ENCODE results near the gene RPS18. TPM values are rescaled to one million over a fixed set of nuclear protein-coding genes. Genes with fewer than 3 reads are reported as not detected.

RPS18 gene
- total RNA-seq, 4 donors from 2014 or later: 4,043 to 6,696 (median 6,204) TPM

GRCh38 chr6:33317669-33318425 lies 46.0 kb downstream of the RPS18 start, which contains the start of gene ZBTB22:
Gene ZBTB22 (minus strand): TSS chr6:33317744. CDS start chr6:33316916, 828 bp downstream.
- WGBS, 2 donors: 1% methylated on average over 40 to 41 of the region's 44 CpGs
- intact Hi-C loops (cut with DNase I; ENCODE audit: low total_unique reads): no loop called here
- DNase-seq (ENCODE audit: low spot score in 2 of 2): peak; percentile 99 to 100
- no peak for TF ChIP-seq POLR2A (IDR thresholded peaks at IDR 0.05)
- no peak for TF ChIP-seq CTCF (IDR thresholded peaks at IDR 0.05)
- no peak within 1 kb of the TSS for H3K4me3 ChIP-seq (ENCODE audit: low read depth, poor library complexity, severe bottlenecking)

GRCh38 chr6:33318426-33319073 lies 46.7 kb downstream of the RPS18 start:
- no peak overlapping the region for H3K4me3 ChIP-seq (ENCODE audit: low read depth, poor library complexity, severe bottlenecking)
- 64 to 70% methylated on average over 8 of the region's 8 CpGs for WGBS, 2 donors
- intact Hi-C loops (cut with DNase I; ENCODE audit: low total_unique reads): no loop called here
- no peak for TF ChIP-seq POLR2A (IDR thresholded peaks at IDR 0.05)
- no peak for TF ChIP-seq CTCF (IDR thresholded peaks at IDR 0.05)
- DNase-seq (ENCODE audit: low spot score in 2 of 2): no peak

GRCh38 chr6:33319939-33320314 lies 48.1 kb downstream of the RPS18 start:
- WGBS, 2 donors: 92 to 94% methylated on average over 3 of the region's 3 CpGs
- intact Hi-C loops (cut with DNase I; ENCODE audit: low total_unique reads): no loop called here
- DNase-seq (ENCODE audit: low spot score in 2 of 2): no peak
- no peak overlapping the region for H3K4me3 ChIP-seq (ENCODE audit: low read depth, poor library complexity, severe bottlenecking)
- TF ChIP-seq CTCF (IDR thresholded peaks at IDR 0.05) (no peak), POLR2A (IDR thresholded peaks at IDR 0.05) (no peak)

- no peak for DNase-seq (ENCODE audit: low spot score in 2 of 2)
- intact Hi-C loops (cut with DNase I; ENCODE audit: low total_unique reads): no loop called here
- no peak for TF ChIP-seq CTCF (IDR thresholded peaks at IDR 0.05)
- no peak for TF ChIP-seq POLR2A (IDR thresholded peaks at IDR 0.05)
- no peak overlapping the region for H3K4me3 ChIP-seq (ENCODE audit: low read depth, poor library complexity, severe bottlenecking)
- WGBS, 2 donors: 58 to 67% methylated on average over 25 to 32 of the region's 32 CpGs
Measured at GRCh38 chr6:33320315-33321181, 48.7 kb downstream of the RPS18 start.

DNA sequence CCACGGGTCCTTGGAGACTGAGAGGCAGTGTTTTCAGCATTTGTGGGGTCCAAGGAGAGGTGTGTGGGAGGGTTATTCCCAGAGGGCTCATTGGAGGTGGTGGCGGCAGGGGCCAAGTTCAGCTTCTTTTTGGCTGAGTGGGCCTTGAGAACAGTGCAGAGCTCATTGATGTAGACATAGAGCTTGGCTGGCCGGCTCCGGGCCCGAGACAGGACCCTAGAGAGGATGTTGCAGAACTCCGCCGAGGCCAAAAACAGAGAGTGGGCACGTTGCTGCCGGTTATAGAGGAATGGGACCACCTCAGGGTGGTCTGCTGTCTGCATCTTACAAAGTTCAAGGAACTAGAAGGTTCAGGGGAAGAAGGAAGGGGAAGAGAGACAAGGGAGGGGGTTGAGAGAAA lies 49.4 kb downstream of the RPS18 start:
- no peak for TF ChIP-seq POLR2A (IDR thresholded peaks at IDR 0.05)
- TF ChIP-seq CTCF (IDR thresholded peaks at IDR 0.05): no peak
- DNase-seq (ENCODE audit: low spot score in 2 of 2): no peak
- WGBS, 2 donors: 69 to 80% methylated on average over 9 of the region's 9 CpGs
- no peak overlapping the region for H3K4me3 ChIP-seq (ENCODE audit: low read depth, poor library complexity, severe bottlenecking)
- intact Hi-C loops (cut with DNase I; ENCODE audit: low total_unique reads): no loop called here
